NCI-H526 treated with DMSO at 0.1 percent for 48 hours (cell line): ENCODE data around the gene CAPRIN1.
"Not testable (repeated sequence)": the region's sequence is repeated elsewhere in the genome, so short reads cannot be mapped to it uniquely, and the experiment has no call there.

Source experiments
- DNase-seq: peaks from one replicate; lab custom pipeline; 2025; lab: John Stamatoyannopoulos, UW

CAPRIN1 gene

GRCh38 chr11:34050581-34051348 is 766 bp upstream of the CAPRIN1 start:
- peak; percentile 57 for DNase-seq

GRCh38 chr11:34052036-34052607 is 591 bp downstream of the CAPRIN1 start:
- DNase-seq, result peak; percentile 76

GRCh38 chr11:34052608-34053160 is 1.2 kb downstream of the CAPRIN1 start:
- no peak for DNase-seq

GRCh38 chr11:34053161-34053686 is 1.7 kb downstream of the CAPRIN1 start:
- DNase-seq, result peak; percentile 76

GRCh38 chr11:34054351-34054750 is 2.8 kb downstream of the CAPRIN1 start:
- DNase-seq, result not testable (repeated sequence)

GRCh38 chr11:34055218-34056000 is 3.9 kb downstream of the CAPRIN1 start:
- no peak for DNase-seq

GRCh38 chr11:34056672-34057071 is 5.1 kb downstream of the CAPRIN1 start:
- DNase-seq, result no peak

- no peak for DNase-seq
Observed at GRCh38 chr11:34063061-34063795, 11.7 kb downstream of the CAPRIN1 start.

GRCh38 chr11:34064291-34064690 is 12.8 kb downstream of the CAPRIN1 start:
- DNase-seq, result no peak

- DNase-seq, result no peak
Observed at GRCh38 chr11:34065505-34066203, 14.1 kb downstream of the CAPRIN1 start.

- not testable (repeated sequence) for DNase-seq
Observed at GRCh38 chr11:34066766-34067165, 15.2 kb downstream of the CAPRIN1 start.

- no peak for DNase-seq
Observed at GRCh38 chr11:34067383-34068065, 16.0 kb downstream of the CAPRIN1 start.

GRCh38 chr11:34068111-34068510 is 16.6 kb downstream of the CAPRIN1 start:
- no peak for DNase-seq

GRCh38 chr11:34071306-34071705 is 19.8 kb downstream of the CAPRIN1 start:
- DNase-seq, result not testable (repeated sequence)

GRCh38 chr11:34072041-34072440 is 20.5 kb downstream of the CAPRIN1 start:
- no peak for DNase-seq

GRCh38 chr11:34072832-34073231 is 21.3 kb downstream of the CAPRIN1 start:
- DNase-seq, result no peak

GRCh38 chr11:34074391-34074790 is 22.9 kb downstream of the CAPRIN1 start:
- DNase-seq, result no peak

- DNase-seq, result no peak
Observed at GRCh38 chr11:34075178-34075820, 23.8 kb downstream of the CAPRIN1 start.

- DNase-seq, result no peak
Observed at GRCh38 chr11:34080609-34081008, 29.1 kb downstream of the CAPRIN1 start.

- DNase-seq, result no peak
Observed at GRCh38 chr11:34084637-34085036, 33.1 kb downstream of the CAPRIN1 start.
